ENCODE measurements around the gene ULBP3.
"Not testable (repeated sequence)": the region's sequence is repeated elsewhere in the genome, so short reads cannot be mapped to it uniquely, and the experiment has no call there.

Gene ULBP3

DNA sequence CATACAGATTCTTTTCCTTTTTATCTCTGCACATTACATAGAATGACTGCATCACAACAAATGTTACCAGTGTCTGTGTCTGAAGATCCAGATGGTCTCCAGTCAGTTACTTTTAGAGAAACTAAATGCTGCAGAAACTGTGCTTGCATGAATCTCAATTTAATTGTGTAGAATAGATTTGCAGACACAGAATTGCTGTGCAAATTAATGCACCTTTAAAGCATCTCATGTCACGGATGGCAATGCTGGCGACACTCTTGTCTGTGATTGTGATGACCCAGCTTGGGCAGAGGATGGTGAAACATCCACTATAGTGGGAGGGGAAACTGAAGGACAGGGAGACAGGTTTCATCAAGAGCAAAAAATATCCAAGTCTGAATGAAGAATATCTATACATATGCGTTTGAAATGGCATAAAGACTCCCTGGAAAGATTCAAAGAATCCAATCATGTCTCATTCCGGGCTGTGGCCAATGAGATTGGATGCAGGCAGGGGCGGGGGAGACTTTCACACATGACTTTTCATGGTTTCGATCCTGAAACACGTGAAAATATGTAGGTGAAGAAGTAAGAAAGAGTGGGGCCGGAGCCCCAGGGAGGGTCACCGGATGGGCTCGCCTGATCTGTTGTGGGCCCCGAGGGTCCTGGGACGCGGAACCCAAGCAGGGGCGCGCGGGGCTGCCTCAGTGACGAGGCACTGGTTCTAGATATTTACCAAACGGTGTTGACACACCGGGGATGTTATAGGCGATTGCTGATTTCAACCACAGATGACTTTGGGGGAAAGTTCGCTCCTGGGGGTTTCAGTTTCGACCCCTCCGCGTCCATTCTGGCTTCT, 54.9 kb downstream of the ULBP3 start:
- not testable (repeated sequence) for H3K4me3 ChIP-seq (ENCODE audit: insufficient read depth, low read length, poor library complexity, severe bottlenecking); H3K9me2 ChIP-seq (replicated peaks; ENCODE audit: insufficient read depth, low read length); H3K36me3 ChIP-seq (ENCODE audit: low read length); H4K20me1 ChIP-seq (ENCODE audit: low read depth, low read length); H3K27me3 ChIP-seq (ENCODE audit: low read length); H3K27ac ChIP-seq (ENCODE audit: low read depth, low read length); H3F3A ChIP-seq (ENCODE audit: insufficient read depth); H3K9me3 ChIP-seq (ENCODE audit: insufficient read depth, low read length); H3K4me2 ChIP-seq (ENCODE audit: low read depth, low read length, poor library complexity, severe bottlenecking); H3K79me2 ChIP-seq (ENCODE audit: insufficient read depth, low read length); H3K9ac ChIP-seq (ENCODE audit: low read length); H2AFZ ChIP-seq (ENCODE audit: low read depth, low read length, severe bottlenecking)

DNA sequence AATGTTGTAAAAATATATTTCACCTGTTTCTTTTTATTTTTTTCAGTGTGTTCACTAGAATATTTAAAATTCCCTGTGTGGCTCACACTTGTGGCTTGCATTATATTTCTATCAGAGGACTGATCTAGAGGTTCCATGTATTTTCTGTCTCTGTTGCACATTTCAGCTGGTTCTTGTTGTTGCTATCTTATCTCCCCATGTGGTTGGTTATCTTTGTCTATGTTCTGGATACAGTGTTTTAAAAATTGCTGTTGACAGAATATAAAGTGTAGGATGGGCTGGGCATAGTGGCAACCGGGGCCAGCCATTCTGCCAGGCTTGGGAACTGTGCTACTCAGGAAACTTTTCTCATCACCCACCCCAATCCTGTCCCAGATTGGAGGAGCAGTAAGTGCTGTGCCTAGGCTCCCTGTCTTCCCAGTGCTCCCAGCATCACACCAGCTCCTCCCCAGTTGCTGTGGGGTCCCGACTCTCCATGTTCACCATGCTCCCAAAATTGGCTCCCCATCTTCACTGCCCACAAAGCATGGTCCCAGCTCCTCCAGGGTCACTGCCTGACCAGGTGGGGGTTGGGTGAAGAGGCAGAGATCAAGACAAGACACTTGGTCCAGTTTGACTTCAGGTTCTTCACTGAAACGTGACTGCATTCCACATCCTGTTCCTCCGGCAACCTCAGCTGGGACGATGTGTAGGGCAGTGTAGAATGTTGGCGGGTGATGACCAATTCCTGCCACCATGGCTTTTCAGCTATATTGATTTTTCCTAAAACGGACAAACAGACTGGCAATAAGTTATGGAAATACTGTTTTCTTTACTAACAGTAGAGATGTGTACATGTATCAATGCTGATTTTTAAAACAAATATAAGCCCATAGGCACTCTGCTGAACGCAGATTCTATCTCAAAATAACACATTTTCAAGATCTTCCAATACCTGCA, 55.8 kb downstream of the ULBP3 start:
- not testable (repeated sequence) for H3K9me3 ChIP-seq (ENCODE audit: insufficient read depth, low read length); H3K27me3 ChIP-seq (ENCODE audit: low read length); H3K4me3 ChIP-seq (ENCODE audit: insufficient read depth, low read length, poor library complexity, severe bottlenecking); H3K79me2 ChIP-seq (ENCODE audit: insufficient read depth, low read length); H3K9me2 ChIP-seq (replicated peaks; ENCODE audit: insufficient read depth, low read length); H3F3A ChIP-seq (ENCODE audit: insufficient read depth); H2AFZ ChIP-seq (ENCODE audit: low read depth, low read length, severe bottlenecking); H3K4me2 ChIP-seq (ENCODE audit: low read depth, low read length, poor library complexity, severe bottlenecking); H4K20me1 ChIP-seq (ENCODE audit: low read depth, low read length); H3K9ac ChIP-seq (ENCODE audit: low read length); H3K36me3 ChIP-seq (ENCODE audit: low read length); H3K27ac ChIP-seq (ENCODE audit: low read depth, low read length)
